HCT116 (cell line): ENCODE data around the gene ZEB2. TPM values are rescaled to one million over a fixed set of nuclear protein-coding genes. Genes with fewer than 3 reads are reported as not detected.

Experiments used
- ATAC-seq: fragments of 200-7000 bp; cut with Tn5 transposase; 2 replicates; pipeline ENCODE4 v1.9.1; 2020; ENCODE audit warnings: mild to moderate bottlenecking, moderate library complexity
- BruUV-seq: library from RNA; stranded (reverse); fragments of 400-500 nt; replicated peaks from 2 replicates; lab custom pipeline; 2021; lab: Mats Ljungman, UMichigan
- CTCF ChIA-PET: fragments of 300-600 bp; sonication (Branson Sonifier 250); formaldehyde crosslinking; loops from one replicate; lab custom pipeline; 2021; ENCODE audit warnings: antibody characterized with exemption; lab: Charles Lee
- POLR2A ChIA-PET: fragments of 300-600, 350-600 bp; sonication (Branson Sonifier 250); formaldehyde crosslinking; loops from one replicate; lab custom pipeline; 2021; ENCODE audit warnings: antibody characterized with exemption; lab: Charles Lee
- RAD21 ChIA-PET, 2 experiments: fragments of 300-600 bp; sonication (Branson Sonifier 250); formaldehyde crosslinking; loops; one replicate each; lab custom pipeline; 2023; ENCODE audit warnings: low total read pairs in 2 of 2; ENCODE audit not compliant: uncharacterized antibody in 2 of 2, unreplicated experiment in 2 of 2, low non-redundant PET in 1 of 2; lab: Charles Lee
- DNase-seq: peaks from one replicate; pipeline ENCODE4 v3.0.0-alpha.2; 2010; ENCODE audit warnings: low read depth, low spot score
- H2AFZ ChIP-seq: fragments of 200-600 bp; shearing (Covaris generic), sonication (generic); 2 replicates; pipeline ENCODE4 v1.6.1; 2017; ENCODE audit warnings: low read depth, mixed run types, mixed read lengths, antibody characterized with exemption, low read length; ENCODE audit not compliant: poor library complexity, severe bottlenecking
- H3K27ac ChIP-seq: 2 replicates; pipeline ENCODE4 v1.5.1; 2012; ENCODE audit warnings: low read depth, low read length
- H3K27me3 ChIP-seq: fragments of 200-600 bp; sonication (generic); 2 replicates; pipeline ENCODE4 v1.6.1; 2016; ENCODE audit warnings: mixed run types, low read length, mixed read lengths; ENCODE audit not compliant: insufficient read depth
- H3K36me3 ChIP-seq, 2 experiments: fragments of 200-500 bp in 1 of 2; fragments of 200-600 bp in 1 of 2; sonication (Bioruptor generic) in 1 of 2; sonication (generic) in 1 of 2; 2 replicates each; pipeline versions ENCODE4 v1.5.1 to v1.6.1; 2014 to 2016; ENCODE audit warnings: low read length in 2 of 2, inconsistent platforms in 1 of 2, mixed read lengths in 1 of 2, mixed run types in 1 of 2; ENCODE audit not compliant: insufficient read depth in 2 of 2, control insufficient read depth in 1 of 2
- H3K4me1 ChIP-seq, 2 experiments: fragments of 200-600 bp in 1 of 2; sonication (generic) in 1 of 2; 2 replicates each; pipeline versions ENCODE4 v1.5.1 to v1.6.1; 2012 to 2017; ENCODE audit warnings: low read length in 2 of 2, inconsistent platforms in 1 of 2, mild to moderate bottlenecking in 1 of 2, mixed read lengths in 1 of 2, mixed run types in 1 of 2, moderate library complexity in 1 of 2; ENCODE audit not compliant: insufficient read depth in 2 of 2, control insufficient read depth in 1 of 2
- H3K4me2 ChIP-seq: fragments of 200-600 bp; sonication (generic); 2 replicates; pipeline ENCODE4 v1.6.1; 2017; ENCODE audit warnings: mixed run types, low read length, mixed read lengths
- H3K4me3 ChIP-seq, 2 experiments: fragments of 200-600 bp in 1 of 2; sonication (generic) in 1 of 2; replicated peaks in 1 of 2; 2 replicates each; pipeline ENCODE4 v1.5.1; 2011 to 2016; ENCODE audit warnings: low read length in 2 of 2, control low read depth in 1 of 2, low read depth in 1 of 2, mild to moderate bottlenecking in 1 of 2, mixed read lengths in 1 of 2, mixed run types in 1 of 2
- H3K79me2 ChIP-seq: fragments of 200-600 bp; sonication (generic); 2 replicates; pipeline ENCODE4 v1.6.1; 2017; ENCODE audit warnings: mild to moderate bottlenecking, mixed run types, low read length, moderate library complexity, mixed read lengths; ENCODE audit not compliant: insufficient read depth
- H3K9ac ChIP-seq: fragments of 200-600 bp; sonication (generic); 2 replicates; pipeline ENCODE4 v1.6.1; 2016; ENCODE audit warnings: low read length, mixed read lengths
- H3K9me2 ChIP-seq: fragments of 200-600 bp; sonication (generic), shearing (Covaris generic); 2 replicates; pipeline ENCODE4 v1.6.1; 2017; ENCODE audit warnings: mixed run types, mild to moderate bottlenecking, moderate library complexity; ENCODE audit not compliant: insufficient read depth
- H3K9me3 ChIP-seq, 2 experiments: fragments of 200-500 bp in 1 of 2; fragments of 200-600 bp in 1 of 2; sonication (Bioruptor generic) in 1 of 2; sonication (generic) in 1 of 2; 2 replicates each; pipeline ENCODE4 v1.6.1; 2014 to 2017; ENCODE audit warnings: low read length in 2 of 2, mixed read lengths in 2 of 2, inconsistent platforms in 1 of 2, low read depth in 1 of 2, mild to moderate bottlenecking in 1 of 2, mixed run types in 1 of 2, moderate library complexity in 1 of 2; ENCODE audit not compliant: control insufficient read depth in 1 of 2, insufficient read depth in 1 of 2
- H4K20me1 ChIP-seq: fragments of 200-600 bp; sonication (generic), shearing (Covaris generic); 2 replicates; pipeline ENCODE4 v1.6.1; 2017; ENCODE audit warnings: mixed run types, mild to moderate bottlenecking, moderate library complexity; ENCODE audit not compliant: insufficient read depth
- ATF3 ChIP-seq: IDR thresholded peaks from 2 replicates; pipeline ENCODE4 v1.6.1; 2012
- ELF1 ChIP-seq: IDR thresholded peaks from 2 replicates; pipeline ENCODE4 v1.6.1; 2012; ENCODE audit warnings: low read depth, borderline replicate concordance
- EZH2 ChIP-seq: fragments of 200-600 bp; sonication (generic); IDR thresholded peaks from 2 replicates; pipeline ENCODE4 v1.6.1; 2017; ENCODE audit warnings: antibody characterized with exemption, mixed run types
- EZH2phosphoT487 ChIP-seq: fragments of 200-600 bp; IDR thresholded peaks from 2 replicates; pipeline ENCODE4 v1.6.1; 2018; ENCODE audit warnings: antibody characterized with exemption, borderline replicate concordance
- FOSL1 ChIP-seq: IDR thresholded peaks from 2 replicates; pipeline ENCODE4 v1.6.1; 2012; ENCODE audit warnings: low read depth
- JUND ChIP-seq: IDR thresholded peaks from 2 replicates; pipeline ENCODE4 v1.6.1; 2012
- MAX ChIP-seq: IDR thresholded peaks from 2 replicates; pipeline ENCODE4 v1.6.1; 2012
- POLR2A ChIP-seq: IDR thresholded peaks from 2 replicates; pipeline ENCODE4 v1.7.0; 2011; ENCODE audit warnings: borderline replicate concordance; ENCODE audit not compliant: insufficient read depth, insufficient read length; ENCODE audit errors: extremely low read depth
- POLR2AphosphoS5 ChIP-seq: IDR thresholded peaks from 2 replicates; pipeline ENCODE4 v1.6.1; 2011; ENCODE audit warnings: mild to moderate bottlenecking, low read depth, low read length, moderate library complexity
- RAD21 ChIP-seq: IDR thresholded peaks from 2 replicates; pipeline ENCODE4 v1.6.1; 2012; ENCODE audit warnings: low read depth, mild to moderate bottlenecking
- REST ChIP-seq: IDR thresholded peaks from 2 replicates; pipeline ENCODE4 v1.6.1; 2012; ENCODE audit warnings: low read depth
- SP1 ChIP-seq: IDR thresholded peaks from 2 replicates; pipeline ENCODE4 v1.6.1; 2012; ENCODE audit warnings: low read depth
- YY1 ChIP-seq: IDR thresholded peaks from 2 replicates; pipeline ENCODE4 v1.6.1; 2011; ENCODE audit warnings: low read length, low read depth, moderate library complexity, mild to moderate bottlenecking; ENCODE audit not compliant: insufficient replicate concordance; ENCODE audit errors: extremely low read depth
- ZFX ChIP-seq: fragments of 450-650 bp; IDR thresholded peaks from 2 replicates; pipeline ENCODE4 v1.6.1; 2017
- intact Hi-C: fragments of 100-400 bp; cut with micrococcal nuclease; formaldehyde crosslinking; loops from 2 replicates; pipeline ENCODE4 v1.10.0; 2022
- total RNA-seq: library from RNA; stranded (reverse); gene quantifications from one replicate; pipeline ENCODE4 v1.2.1, GENCODE V29; 2021; ENCODE audit not compliant: unreplicated experiment

The ZEB2 gene
- total RNA-seq, 1 experiment from 2014 or later, result 0.81 TPM

DNA sequence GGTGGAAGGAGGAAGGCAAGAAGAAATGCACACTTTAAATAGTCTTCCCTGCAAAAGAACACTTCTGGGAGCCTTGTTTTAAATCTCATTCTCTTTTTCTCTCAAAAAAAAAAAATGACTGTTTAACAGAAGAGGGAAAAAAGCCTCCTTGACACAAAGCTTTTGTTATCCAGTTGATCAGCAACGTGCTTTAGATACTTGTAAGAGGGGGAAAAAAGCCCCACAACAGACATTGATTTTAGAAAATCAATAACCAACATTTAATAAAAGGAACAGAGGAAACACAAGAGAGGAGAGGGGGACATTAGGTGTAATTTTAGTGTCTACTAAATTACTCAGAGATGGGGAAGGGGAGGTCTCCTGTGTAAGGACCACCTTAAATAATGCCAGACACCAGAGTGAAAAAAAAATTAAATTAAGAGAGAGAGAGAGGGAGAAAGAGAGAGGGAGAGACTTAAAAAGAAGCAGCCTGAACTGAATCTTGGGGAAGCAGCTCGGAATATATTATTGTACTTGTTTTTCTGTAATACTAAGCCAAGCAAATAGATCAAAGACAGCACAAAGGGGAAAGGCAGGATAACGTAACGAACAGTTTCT lies 4.7 kb downstream of the ZEB2 start (continued):
- TF ChIP-seq SP1 (no peak), YY1 (no peak), ATF3 (no peak), EZH2 (no peak), POLR2A (no peak)

DNA sequence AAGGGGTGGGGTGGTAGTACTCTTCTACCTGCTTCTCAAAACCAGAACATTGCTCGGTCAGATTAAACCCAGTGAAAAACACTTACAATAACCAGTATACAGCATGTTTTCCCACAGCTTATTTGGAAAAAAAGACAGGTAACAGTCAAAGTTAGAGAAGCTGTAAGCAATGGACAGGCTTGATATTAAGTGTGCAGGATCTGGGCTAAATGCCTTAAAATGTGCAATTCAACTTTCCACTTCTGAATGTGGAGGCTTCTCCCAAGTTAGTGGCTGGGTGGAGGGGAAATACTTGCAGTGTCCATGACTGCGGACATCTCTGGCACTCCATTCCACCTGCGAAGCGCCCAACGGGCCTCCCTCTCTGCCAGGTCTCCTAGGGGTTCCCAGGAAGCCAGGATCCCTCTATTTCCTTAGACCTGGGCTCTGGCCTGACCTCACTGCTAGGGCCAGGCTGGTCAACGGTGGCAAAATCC lies 5.3 kb downstream of the ZEB2 start:
- H3K27me3 ChIP-seq, result peaks cover 51% of the 10 kb centered on the region
- RAD21 ChIA-PET, result no interaction called here

More for the DNA sequence above, 5.3 kb downstream of the ZEB2 start:
- DNase-seq (no peak), ATAC-seq (no peak)
- POLR2A ChIA-PET, result no interaction called here
- Histone ChIP-seq H3K36me3 (no peaks in the 10 kb centered on the region), H3K4me1 (peaks cover 0 to 3% of the 10 kb centered on the region in 2 experiments; a peak in 1 of 4 replicates), H3K79me2 (no peaks in the 10 kb centered on the region), H3K9me2 (no peaks in the 10 kb centered on the region), H3K27ac (no peak overlapping the region), H3K4me3 (no peak overlapping the region), H4K20me1 (no peaks in the 10 kb centered on the region), H2AFZ (no peak overlapping the region), H3K4me2 (no peak overlapping the region), H3K9me3 (no peaks in the 10 kb centered on the region), H3K9ac (no peak overlapping the region)
- intact Hi-C loops, result no loop called here
- CTCF ChIA-PET, result no interaction called here
- no TSS peak for BruUV-seq
- TF ChIP-seq YY1, result no peak
- TF ChIP-seq ZFX, result no peak
- TF ChIP-seq EZH2phosphoT487, result no peak
- TF ChIP-seq EZH2, result no peak
- TF ChIP-seq MAX, result no peak
- no peak for TF ChIP-seq POLR2AphosphoS5
- no peak for TF ChIP-seq ATF3
- TF ChIP-seq ELF1, result no peak
- no peak for TF ChIP-seq POLR2A
- TF ChIP-seq RAD21, result no peak
- TF ChIP-seq REST, result no peak
- TF ChIP-seq FOSL1, result no peak
- TF ChIP-seq JUND, result no peak
- TF ChIP-seq, all 23 proteins: peak for 0
